Measurements from ENCODE around the gene PYGB. TPM values are rescaled to one million over a fixed set of nuclear protein-coding genes. Genes with fewer than 3 reads are reported as not detected.
A peak's percentile ranks its signal among the peaks of the same experiment; 100 is the strongest.
"Not testable (repeated sequence)": the region's sequence is repeated elsewhere in the genome, so short reads cannot be mapped to it uniquely, and the experiment has no call there.

The PYGB gene
- total RNA-seq, 1 donor from 2014 or later, result 72.1 TPM

- no peak for DNase-seq
Measured at GRCh38 chr20:25296094-25297093, 48.5 kb downstream of the PYGB start.

- no peak for DNase-seq
Measured at GRCh38 chr20:25297141-25297905, 49.4 kb downstream of the PYGB start.

GRCh38 chr20:25299806-25300205, 51.9 kb downstream of the PYGB start:
- DNase-seq, result no peak

- DNase-seq, result no peak
Measured at GRCh38 chr20:25300496-25301170, 52.7 kb downstream of the PYGB start.

- DNase-seq, result no peak
Measured at GRCh38 chr20:25301357-25301920, 53.6 kb downstream of the PYGB start.

- DNase-seq, result no peak
Measured at GRCh38 chr20:25302596-25302995, 54.7 kb downstream of the PYGB start.

GRCh38 chr20:25303292-25304024, 55.6 kb downstream of the PYGB start:
- no peak for DNase-seq

GRCh38 chr20:25304025-25304549, 56.2 kb downstream of the PYGB start:
- no peak for DNase-seq

- no peak for DNase-seq
Measured at GRCh38 chr20:25306991-25307903, 59.4 kb downstream of the PYGB start.

GRCh38 chr20:25308083-25308491, 60.2 kb downstream of the PYGB start:
- DNase-seq, result no peak

GRCh38 chr20:25308671-25309394, 60.9 kb downstream of the PYGB start:
- DNase-seq, result no peak

GRCh38 chr20:25309395-25310267, 61.7 kb downstream of the PYGB start:
- no peak for DNase-seq

- peak; percentile 62 for DNase-seq
Measured at GRCh38 chr20:25310268-25310920, 62.5 kb downstream of the PYGB start.

- no peak for DNase-seq
Measured at GRCh38 chr20:25310921-25311728, 63.2 kb downstream of the PYGB start.

GRCh38 chr20:25312716-25313115, 64.8 kb downstream of the PYGB start:
- not testable (repeated sequence) for DNase-seq

- DNase-seq, result no peak
Measured at GRCh38 chr20:25313593-25313992, 65.7 kb downstream of the PYGB start.

Data from occipital lobe (tissue), 2 donors.